HepG2 (cell line): ENCODE measurements around the gene PRR36. TPM values are rescaled to one million over a fixed set of nuclear protein-coding genes. Genes with fewer than 3 reads are reported as not detected.

ENCODE experiments used
- ATAC-seq: fragments of 200-7000 bp; cut with Tn5 transposase; 3 replicates; pipeline ENCODE4 v1.9.1; 2020; ENCODE audit warnings: mild to moderate bottlenecking, moderate library complexity
- BruUV-seq: library from RNA; stranded (reverse); fragments of 400-500 nt; replicated peaks from 2 replicates; lab custom pipeline; 2021; lab: Mats Ljungman, UMichigan
- CTCF ChIA-PET: fragments of 300-600 bp; formaldehyde crosslinking; extraction: SDS; loops from one replicate; lab custom pipeline; 2021; ENCODE audit warnings: low total read pairs, inconsistent platforms, low intra/inter-chr PET ratio; lab: Yijun Ruan, JAX
- POLR2A ChIA-PET: fragments of 350-600 bp; sonication (Branson Sonifier 250); formaldehyde crosslinking; loops from one replicate; lab custom pipeline; 2020; ENCODE audit warnings: antibody characterized with exemption, inconsistent platforms; lab: Yijun Ruan, JAX
- DNase-seq: peaks from one replicate; pipeline ENCODE4 v3.0.0-alpha.2; 2015; ENCODE audit warnings: low spot score
- FAIRE-seq: peaks from 3 replicates; lab custom pipeline; 2011; peaks lifted over from hg19 to GRCh38; lab: Jason Lieb, UNC
- H2AFZ ChIP-seq: one replicate; pipeline ENCODE4 v1.6.1; 2011; ENCODE audit warnings: low read length, inconsistent platforms
- H3K27ac ChIP-seq: fragments of 300-600 bp; 3 replicates; pipeline ENCODE4 v1.8.0; 2011; ENCODE audit warnings: mixed run types, mild to moderate bottlenecking, mixed read lengths, low read length, inconsistent platforms; ENCODE audit not compliant: insufficient read depth; ENCODE audit errors: extremely low read length
- H3K27me3 ChIP-seq, 2 experiments: fragments of 200-600 bp in 1 of 2; 2 replicates in 1 of 2; 3 replicates in 1 of 2; pipeline versions ENCODE4 v1.6.0 to v1.8.0; 2011; ENCODE audit warnings: low read length in 2 of 2, mild to moderate bottlenecking in 2 of 2, moderate library complexity in 2 of 2, inconsistent platforms in 1 of 2; ENCODE audit not compliant: insufficient read depth in 2 of 2, control insufficient read depth in 1 of 2
- H3K36me3 ChIP-seq, 2 experiments: fragments of 200-600 bp in 1 of 2; replicated peaks in 1 of 2; 2 replicates in 1 of 2; 3 replicates in 1 of 2; pipeline versions ENCODE4 v1.5.1 to v1.8.0; 2011; ENCODE audit warnings: low read length in 2 of 2, inconsistent platforms in 1 of 2; ENCODE audit not compliant: insufficient read depth in 2 of 2, control insufficient read depth in 1 of 2
- H3K4me1 ChIP-seq: 2 replicates; pipeline ENCODE4 v1.5.1; 2012; ENCODE audit warnings: low read length, inconsistent platforms; ENCODE audit not compliant: insufficient read depth
- H3K4me2 ChIP-seq: 2 replicates; pipeline ENCODE4 v1.6.0; 2011; ENCODE audit warnings: low read depth, low read length, inconsistent platforms
- H3K4me3 ChIP-seq, 3 experiments: fragments of 200-600 bp in 1 of 3; sonication (generic), shearing (Covaris generic) in 1 of 3; replicated peaks in 1 of 3; 2 replicates each; pipeline ENCODE4 v1.5.1; 2011 to 2016; ENCODE audit warnings: low read length in 3 of 3, inconsistent platforms in 2 of 3, low read depth in 2 of 3, mild to moderate bottlenecking in 2 of 3, control low read depth in 1 of 3, mixed read lengths in 1 of 3; ENCODE audit not compliant: insufficient read depth in 1 of 3
- H3K79me2 ChIP-seq: one replicate; pipeline ENCODE4 v1.6.1; 2011; ENCODE audit warnings: low read length, inconsistent platforms; ENCODE audit not compliant: insufficient read depth
- H3K9ac ChIP-seq: 2 replicates; pipeline ENCODE4 v1.6.0; 2011; ENCODE audit warnings: mild to moderate bottlenecking, low read depth, low read length, inconsistent platforms; ENCODE audit not compliant: insufficient read depth
- H3K9me3 ChIP-seq: 2 replicates; pipeline ENCODE4 v1.5.1; 2012; ENCODE audit warnings: mild to moderate bottlenecking, low read length
- H4K20me1 ChIP-seq: 2 replicates; pipeline ENCODE4 v1.6.0; 2011; ENCODE audit warnings: inconsistent platforms, mild to moderate bottlenecking, low read length, moderate library complexity; ENCODE audit not compliant: insufficient read depth
- HNRNPL ChIP-seq: fragments of 200-400 bp; formaldehyde crosslinking; IDR thresholded peaks from 2 replicates; pipeline ENCODE4 v1.6.1; 2017; ENCODE audit warnings: mild to moderate bottlenecking, low read depth, low read length
- HOXA3 ChIP-seq: sonication (generic); formaldehyde crosslinking; IDR thresholded peaks from 2 replicates; pipeline ENCODE4 v1.5.0; 2020; ENCODE audit warnings: missing genetic modification reagents
- POLR2G ChIP-seq: fragments of 200-400 bp; formaldehyde crosslinking; IDR thresholded peaks from 2 replicates; pipeline ENCODE4 v1.6.1; 2018; ENCODE audit warnings: mild to moderate bottlenecking, low read depth, low read length, moderate library complexity
- ZBTB1 ChIP-seq: sonication (generic); formaldehyde crosslinking; IDR thresholded peaks from 2 replicates; pipeline ENCODE4 v1.4.0; 2020; ENCODE audit warnings: missing genetic modification reagents, borderline replicate concordance
- ZNF282 ChIP-seq: fragments of 450-650 bp; IDR thresholded peaks from 2 replicates; pipeline ENCODE4 v1.6.1; 2018; ENCODE audit not compliant: partially characterized antibody
- ZNF501 ChIP-seq: sonication (generic); formaldehyde crosslinking; IDR thresholded peaks from 2 replicates; pipeline ENCODE4 v1.5.1; 2020; ENCODE audit warnings: mild to moderate bottlenecking, moderate library complexity, missing genetic modification reagents
- WGBS: methylation state at CpG from one replicate; pipeline ENCODE4 v1.1.6; 2017; ENCODE audit warnings: low lambda C conversion rate; 5-methylcytosine and 5-hydroxymethylcytosine counted together
- in situ Hi-C: cut with HindIII; loops from 2 replicates; pipeline ENCODE4 v1.10.0; 2017; ENCODE audit warnings: low pct_unique_long_range_greater_than_20kb; ENCODE audit not compliant: extremely low pct_ligation_motif_present
- intact Hi-C: fragments of 100-400 bp; cut with micrococcal nuclease; formaldehyde crosslinking; loops from one replicate; pipeline ENCODE4 v1.10.0; 2022; ENCODE audit not compliant: unreplicated experiment
- polyA plus RNA-seq, 8 experiments: library from polyadenylated mRNA; depleted of rRNA in 3 of 8; stranded (reverse) in 7 of 8; unstranded in 1 of 8; fragments of >200 nt; fragmentation: Illumina TruSeq in 4 of 8; extraction: Trizol in 4 of 8; gene quantifications; 2 replicates each; pipeline versions ENCODE4 v1.2.1 to v1.2.3, GENCODE V29; 2011 to 2016; ENCODE audit warnings: low read depth in 4 of 8, missing spikeins in 1 of 8, mixed read lengths in 1 of 8; ENCODE audit not compliant: insufficient read depth in 1 of 8
- total RNA-seq, 5 experiments: library from RNA; depleted of rRNA; stranded (reverse); fragments of >200 nt; fragmentation: Illumina TruSeq; extraction: Trizol; gene quantifications; 2 replicates each; pipeline ENCODE4 v1.2.3, GENCODE V29; 2016; ENCODE audit warnings: low read depth in 1 of 5

The PRR36 gene
- total and polyA plus RNA-seq, 2 of the 13 experiments (the other 11 are each of a cell fraction or from before 2014, with no cell fraction given), result 0.07 to 0.17 TPM

DNA sequence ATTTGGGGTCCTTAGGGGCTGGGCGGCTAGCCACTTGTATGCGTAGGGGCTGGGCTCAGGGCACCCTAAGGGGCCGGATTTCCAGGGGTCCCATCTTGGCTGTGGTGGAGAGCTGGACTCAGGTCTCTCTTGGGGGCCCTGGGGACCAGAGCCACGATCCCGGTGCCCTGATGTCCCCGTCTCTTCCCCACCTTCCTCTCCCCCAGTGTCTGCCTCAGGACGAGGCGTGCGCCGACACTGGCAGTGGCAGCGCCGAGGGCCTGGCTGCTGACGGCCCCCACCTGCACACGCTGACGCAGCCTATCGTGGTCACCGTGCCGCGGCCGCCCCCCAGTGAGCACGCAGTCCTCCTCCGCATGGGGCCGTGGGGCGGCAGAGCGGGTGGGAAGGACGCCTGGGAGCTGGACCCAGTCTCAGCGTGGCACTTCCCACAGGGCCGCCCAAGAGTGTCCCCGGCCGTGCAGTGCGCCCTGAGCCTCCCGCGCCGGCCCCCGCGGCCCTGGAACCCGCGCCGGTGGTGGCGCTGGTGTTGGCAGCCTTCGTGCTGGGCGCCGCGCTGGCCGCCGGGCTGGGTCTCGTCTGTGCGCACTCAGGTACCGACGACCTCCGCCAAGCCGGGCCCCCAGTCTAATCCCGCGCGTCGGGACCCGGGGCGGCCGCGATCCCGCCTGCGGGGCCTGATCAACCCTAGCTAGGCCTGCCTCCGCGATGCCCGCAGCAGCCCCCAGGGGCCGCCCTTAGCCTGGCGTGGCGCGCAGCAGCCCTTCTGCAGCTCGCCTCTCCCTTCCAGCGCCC lies 43.3 kb upstream of the PRR36 start (continued):
- no peak for TF ChIP-seq ZNF282
- TF ChIP-seq HOXA3 (CRISPR knock-in tag), result peak; percentile 59
- TF ChIP-seq, all 625 proteins: peak for 7

- Histone ChIP-seq H3K4me3 (peak overlapping the region; percentile 40 to 70 (median 57); a peak in 5 of 6 replicates), H3K27ac (peak overlapping the region; percentile 30), H3K4me2 (peak overlapping the region; percentile 89), H4K20me1 (peaks cover 5% of the 10 kb centered on the region; the same call in 1 of the 2 replicates), H3K36me3 (peaks cover 4 to 7% of the 10 kb centered on the region in 2 experiments; a peak in 2 of 5 replicates), H3K27me3 (no peaks in the 10 kb centered on the region; a peak in 1 of 5 replicates), H2AFZ (no peak overlapping the region), H3K9me3 (no peaks in the 10 kb centered on the region), H3K4me1 (peaks cover 41% of the 10 kb centered on the region), H3K79me2 (no peaks in the 10 kb centered on the region), H3K9ac (peak overlapping the region; percentile 49; the same call in 1 of the 2 replicates)
- in situ Hi-C loops (no loop called here), intact Hi-C loops (no loop called here)
- POLR2A ChIA-PET, result interaction anchor here (1.1 to 6.4 kb wide), 3 partner anchors 15 to 27 kb away, joined by 3 to 85 read pairs (median 83); partner anchors contain the start of genes MAP2K7 and TIMM44
- no peak for FAIRE-seq
- TF ChIP-seq ZNF501 (CRISPR knock-in tag) (0 out of 2 replicates have a peak, but pooled peaks have one; percentile 5), POLR2G (0 out of 2 replicates have a peak, but pooled peaks have one; percentile 19), HNRNPL (no peak), ZBTB1 (CRISPR knock-in tag) (no peak)
- no TSS peak for BruUV-seq
- WGBS, result 17% methylated on average over 4 of the region's 12 CpGs
- CTCF ChIA-PET, result no interaction called here
- ATAC-seq, result no peak
- no peak for DNase-seq
Observed at GRCh38 chr19:7916955-7917266, 42.7 kb upstream of the PRR36 start.
